Effector CD8-positive, alpha-beta T cell (primary cell): ENCODE data around the gene KCNN2.

ENCODE experiments used
- DNase-seq: peaks from one replicate; lab custom pipeline; 2025; lab: John Stamatoyannopoulos, UW
- total RNA-seq, 4 experiments: gene quantifications; one replicate each; lab custom pipeline; 2026; lab: John Stamatoyannopoulos, UW

KCNN2 gene
- 0 to 0.12 (median 0) reads per million in 4 experiments for total RNA-seq

GRCh38 chr5:114361724-114362196 lies at the start of gene KCNN2:
Gene KCNN2 (plus strand): TSS chr5:114362070. CDS start chr5:114362140, 70 bp downstream.
- no peak for DNase-seq

DNA sequence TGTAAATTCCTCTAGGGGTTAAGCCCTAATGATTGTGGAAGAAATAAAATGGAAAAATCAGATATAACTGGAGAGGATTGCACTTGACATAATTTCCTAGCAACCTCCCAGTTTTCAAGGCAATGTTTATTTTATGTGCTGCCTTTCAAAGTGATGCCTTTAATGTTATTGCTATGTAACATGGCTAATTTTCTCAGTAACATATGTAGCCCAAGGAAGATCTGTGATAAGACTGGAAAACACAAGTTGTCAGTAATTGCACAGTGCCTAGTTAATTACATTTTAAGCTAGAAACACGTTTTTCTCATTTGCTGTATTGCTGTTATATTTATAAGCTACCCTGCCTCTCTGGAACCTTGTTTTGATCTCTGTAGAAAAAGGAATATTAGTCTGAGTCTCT lies 49.2 kb upstream of the KCNN2 start:
- DNase-seq = no peak

GRCh38 chr5:114314061-114314460 lies 47.8 kb upstream of the KCNN2 start:
- DNase-seq = no peak

DNA sequence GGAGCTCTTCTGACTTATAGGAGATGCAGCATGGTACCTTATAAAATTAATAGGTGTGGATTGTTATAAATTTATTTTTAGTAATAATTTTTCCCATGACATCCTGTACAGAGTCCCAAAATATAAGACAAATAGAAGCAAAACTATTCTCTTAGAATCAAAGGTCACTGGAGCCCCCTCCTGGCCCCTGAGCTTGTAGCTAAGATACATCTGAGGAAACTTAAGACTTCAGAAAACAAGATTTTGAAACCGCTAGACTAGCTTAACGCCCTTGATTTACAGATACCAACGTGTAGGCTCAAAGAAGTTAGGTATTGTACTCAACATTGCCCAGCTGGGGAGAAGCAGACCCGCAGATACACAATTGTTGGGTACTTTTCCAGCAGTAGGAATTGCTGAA lies 45.7 kb upstream of the KCNN2 start:
- DNase-seq = no peak

GRCh38 chr5:114317751-114318150 lies 44.1 kb upstream of the KCNN2 start:
- DNase-seq = no peak

DNA sequence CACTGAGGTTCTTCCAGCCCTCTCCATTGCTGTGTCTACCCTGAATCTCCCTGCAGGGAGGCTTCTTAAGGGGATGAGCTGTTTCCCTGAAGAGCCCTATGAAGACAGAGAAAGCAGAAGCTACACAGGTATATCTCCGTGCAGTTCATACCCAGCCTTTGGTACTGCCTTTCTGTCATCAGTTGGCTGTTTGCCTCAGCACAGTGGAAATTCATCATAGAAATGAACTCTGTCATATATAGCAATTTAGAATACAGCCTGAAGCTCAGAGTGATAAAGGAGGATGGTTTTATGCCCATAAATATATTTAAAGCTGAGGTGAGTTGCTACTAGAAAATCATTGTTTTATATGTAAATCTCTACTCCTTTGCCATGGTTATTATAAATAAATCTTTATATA lies 42.6 kb upstream of the KCNN2 start:
- DNase-seq = no peak

DNA sequence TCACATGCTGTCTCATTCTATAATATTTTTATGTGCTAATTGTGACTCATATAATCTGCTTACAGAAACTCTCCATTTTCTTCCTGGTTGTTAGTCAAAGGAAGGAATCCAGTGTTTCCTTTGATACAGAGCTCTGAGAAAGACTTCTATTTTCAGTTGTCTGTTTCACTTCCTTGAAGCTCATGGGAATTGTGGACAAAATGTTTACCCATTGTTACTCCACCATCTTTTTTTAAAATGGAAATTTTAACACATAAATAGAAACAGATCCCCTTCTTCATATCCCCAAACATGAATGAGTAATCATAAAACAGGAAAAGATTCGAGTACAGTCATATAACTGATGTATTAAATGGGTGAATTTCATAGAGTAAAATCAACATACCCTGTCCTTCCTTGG lies 42.0 kb upstream of the KCNN2 start:
- no peak for DNase-seq

GRCh38 chr5:114324282-114324681 lies 37.6 kb upstream of the KCNN2 start:
- no peak for DNase-seq

DNA sequence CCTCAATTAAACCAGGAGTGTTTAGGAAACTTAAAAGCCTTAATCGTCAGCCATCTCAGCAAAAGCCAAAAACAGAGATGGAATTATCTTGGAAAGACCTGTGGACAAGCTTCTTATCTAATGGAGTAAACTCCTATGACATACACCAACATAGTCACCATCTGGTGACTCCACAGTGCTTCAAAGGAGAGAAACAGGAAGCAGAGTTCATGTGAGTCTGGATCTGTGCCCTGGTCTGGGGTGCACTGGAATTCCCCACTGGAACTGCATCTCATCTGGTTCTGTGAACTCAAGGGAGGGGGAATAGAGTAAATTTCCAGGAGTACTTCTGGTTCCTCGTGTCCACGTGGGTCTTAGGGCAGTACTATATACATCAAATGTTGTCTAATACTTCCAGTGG lies 36.3 kb upstream of the KCNN2 start:
- DNase-seq = no peak

DNA sequence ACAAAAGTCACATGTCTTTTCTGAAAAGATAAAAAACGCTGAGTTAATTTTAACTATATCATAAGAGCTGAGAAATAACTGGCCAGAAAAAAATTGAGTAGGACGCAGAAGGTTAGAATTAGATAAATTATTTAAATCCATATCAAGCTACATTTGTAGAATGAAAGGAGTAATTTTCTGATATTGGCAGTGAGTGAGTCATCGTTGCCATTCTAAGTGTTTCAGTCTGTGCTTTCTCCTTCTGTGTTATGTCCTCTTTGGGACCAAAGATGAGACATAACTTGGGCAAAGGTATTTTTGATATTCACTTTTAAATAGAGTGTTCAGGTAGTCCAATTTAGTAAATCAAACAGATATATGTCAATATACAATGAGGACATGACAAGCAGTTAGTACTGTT lies 34.4 kb upstream of the KCNN2 start:
- no peak for DNase-seq

DNA sequence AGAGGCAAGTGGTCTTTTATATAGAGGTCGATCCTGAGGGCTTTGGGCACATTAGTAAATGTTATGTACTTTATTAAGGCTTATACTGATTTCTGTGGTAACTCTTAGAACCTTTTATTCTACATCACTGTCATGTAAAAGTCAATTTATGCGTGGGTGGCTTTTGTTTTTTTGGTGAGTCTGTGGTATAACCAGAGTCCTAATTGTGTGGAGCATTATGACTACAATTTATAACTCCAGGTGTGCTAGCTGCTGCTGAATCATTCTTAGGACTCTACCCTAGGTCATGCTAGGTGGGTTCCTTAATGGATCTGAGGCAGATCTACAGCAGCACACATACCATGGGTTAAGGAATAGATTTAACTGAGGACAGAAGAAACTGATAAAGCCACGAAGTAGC lies 33.9 kb upstream of the KCNN2 start:
- no peak for DNase-seq

- DNase-seq = no peak
These were observed 30.8 kb upstream of the KCNN2 start for GRCh38 chr5:114330916-114331531.

DNA sequence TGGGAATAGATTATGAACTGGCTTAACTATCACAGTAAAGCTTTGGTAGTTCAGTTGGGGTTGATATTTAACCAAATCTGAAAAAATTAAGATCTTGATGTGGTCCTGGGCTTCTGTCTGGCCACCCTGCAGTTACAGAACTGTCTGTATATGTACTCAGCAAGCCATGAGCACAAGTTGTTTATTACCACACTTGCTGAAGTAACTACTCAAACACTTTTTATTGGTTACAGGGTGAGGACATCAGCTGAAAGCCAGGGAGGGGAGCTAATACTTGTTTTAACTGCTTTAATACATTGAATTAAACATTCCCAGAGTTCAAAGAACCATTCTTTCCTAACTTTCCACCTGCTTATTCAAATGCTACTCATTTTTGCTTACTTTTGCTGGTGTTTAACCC lies 29.4 kb upstream of the KCNN2 start:
- no peak for DNase-seq

- no peak for DNase-seq
These were observed 28.9 kb upstream of the KCNN2 start for GRCh38 chr5:114332925-114333324.

DNA sequence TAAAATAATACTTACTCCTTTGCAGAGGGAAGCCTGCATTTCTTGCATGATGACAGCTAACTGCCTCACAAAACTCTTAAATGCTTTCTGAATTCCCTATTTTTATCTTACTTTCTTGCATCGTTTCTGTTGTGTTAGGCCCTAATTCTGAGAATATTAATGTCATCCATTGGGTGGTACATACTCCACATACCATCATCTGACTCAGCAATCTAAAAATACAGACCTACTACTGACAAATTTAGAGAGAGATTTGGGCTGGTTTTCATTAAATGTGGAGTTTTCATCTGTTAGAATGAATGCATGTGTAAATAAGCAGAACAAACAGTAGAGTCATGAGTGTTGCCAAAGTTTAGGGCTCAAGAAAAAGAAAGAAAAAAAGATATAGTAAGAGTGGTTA lies 26.5 kb upstream of the KCNN2 start:
- DNase-seq = no peak

GRCh38 chr5:114339108-114339507 lies 22.8 kb upstream of the KCNN2 start:
- no peak for DNase-seq

- DNase-seq = no peak
These were observed 15.7 kb upstream of the KCNN2 start for GRCh38 chr5:114346181-114346580.

GRCh38 chr5:114355086-114355830 lies 6.6 kb upstream of the KCNN2 start:
- no peak for DNase-seq

DNA sequence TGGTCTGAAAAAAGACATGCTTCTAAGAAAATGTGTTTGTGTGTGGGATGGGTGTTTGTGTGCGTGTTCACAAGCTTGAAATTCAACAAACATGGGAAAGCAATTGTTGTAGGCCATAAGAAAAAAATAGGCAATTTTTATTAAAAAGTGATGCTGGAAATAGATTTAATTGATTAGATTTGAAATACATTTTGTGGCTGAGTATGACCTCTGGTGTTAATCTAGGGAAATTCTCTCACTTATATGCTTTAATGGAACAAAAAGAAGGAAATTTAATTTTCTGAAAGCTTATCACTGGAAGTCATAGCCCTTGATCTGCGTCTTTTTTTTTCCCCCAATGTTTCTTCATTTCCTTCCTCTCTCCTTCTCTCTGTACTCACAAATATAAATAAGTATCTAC lies 3.5 kb upstream of the KCNN2 start:
- DNase-seq = no peak

- no peak for DNase-seq
These were observed 1.5 kb upstream of the KCNN2 start for GRCh38 chr5:114360357-114360756.

DNA sequence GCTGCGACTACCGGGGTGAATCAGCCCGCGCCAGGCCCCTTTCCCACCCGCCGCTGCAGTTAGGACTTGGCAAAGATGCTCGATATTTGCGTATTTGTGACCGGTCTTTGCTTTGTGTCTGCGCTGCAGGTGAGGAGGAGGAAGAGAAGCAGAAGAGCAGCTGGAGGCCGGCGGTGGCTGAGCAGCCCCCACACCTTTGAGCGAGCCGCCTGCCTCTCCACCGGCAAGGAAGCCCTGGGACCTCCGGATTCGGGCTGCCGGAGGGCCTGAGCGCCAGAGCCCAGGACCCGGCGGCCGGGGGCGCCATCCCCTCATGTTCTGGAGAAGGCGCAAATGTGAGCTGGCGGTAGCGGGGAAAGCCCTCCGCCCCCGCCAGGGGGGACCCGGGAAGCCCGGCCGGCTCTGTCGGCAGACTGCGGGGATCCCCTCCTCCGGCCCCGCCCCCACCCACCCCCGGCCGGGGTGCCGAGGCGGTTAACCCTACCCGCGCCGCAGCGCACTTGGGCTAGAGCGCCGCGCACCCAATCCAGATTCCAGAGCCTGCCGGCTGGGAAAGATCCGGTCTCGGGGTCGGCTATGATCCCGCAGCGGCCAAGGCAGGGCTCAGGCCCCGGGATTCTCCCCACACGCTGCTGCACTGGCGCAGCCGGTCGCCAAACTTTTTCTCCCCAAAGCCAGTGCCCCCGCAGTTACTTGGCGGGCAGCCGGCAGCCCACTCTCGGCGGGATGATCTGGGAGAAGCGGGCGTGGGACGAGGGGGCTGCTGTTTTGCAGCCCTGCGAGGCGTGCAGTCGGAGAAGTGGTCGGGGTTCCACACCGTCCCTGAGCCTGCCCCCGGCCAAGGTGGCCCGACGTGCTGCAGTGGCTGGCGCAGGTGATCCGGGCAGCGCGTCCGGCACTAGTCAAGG lies 800 bp upstream of the KCNN2 start:
- DNase-seq = no peak

DNA sequence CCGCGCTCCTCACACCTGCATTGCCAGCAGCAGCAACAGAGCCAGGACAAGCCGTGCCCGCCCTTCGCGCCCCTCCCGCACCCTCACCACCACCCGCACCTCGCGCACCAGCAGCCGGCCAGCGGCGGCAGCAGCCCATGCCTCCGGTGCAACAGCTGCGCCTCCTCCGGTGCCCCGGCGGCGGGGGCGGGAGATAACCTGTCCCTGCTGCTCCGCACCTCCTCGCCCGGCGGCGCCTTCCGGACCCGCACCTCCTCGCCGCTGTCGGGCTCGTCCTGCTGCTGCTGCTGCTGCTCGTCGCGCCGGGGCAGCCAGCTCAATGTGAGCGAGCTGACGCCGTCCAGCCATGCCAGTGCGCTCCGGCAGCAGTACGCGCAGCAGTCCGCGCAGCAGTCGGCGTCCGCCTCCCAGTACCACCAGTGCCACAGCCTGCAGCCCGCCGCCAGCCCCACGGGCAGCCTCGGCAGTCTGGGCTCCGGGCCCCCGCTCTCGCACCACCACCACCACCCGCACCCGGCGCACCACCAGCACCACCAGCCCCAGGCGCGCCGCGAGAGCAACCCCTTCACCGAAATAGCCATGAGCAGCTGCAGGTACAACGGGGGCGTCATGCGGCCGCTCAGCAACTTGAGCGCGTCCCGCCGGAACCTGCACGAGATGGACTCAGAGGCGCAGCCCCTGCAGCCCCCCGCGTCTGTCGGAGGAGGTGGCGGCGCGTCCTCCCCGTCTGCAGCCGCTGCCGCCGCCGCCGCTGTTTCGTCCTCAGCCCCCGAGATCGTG lies 517 bp downstream of the KCNN2 start:
- DNase-seq = no peak
